K562 (cell line): ENCODE measurements around the gene FGG. TPM values are rescaled to one million over a fixed set of nuclear protein-coding genes. Genes with fewer than 3 reads are reported as not detected.

ENCODE experiments used
- ATAC-seq: fragments of 200-7000 bp; cut with Tn5 transposase; 3 replicates; pipeline ENCODE4 v1.9.1; 2020; ENCODE audit warnings: moderate library complexity
- BruUV-seq: library from RNA; stranded (reverse); fragments of 400-500 nt; replicated peaks from 2 replicates; lab custom pipeline; 2021; lab: Mats Ljungman, UMichigan
- CTCF ChIA-PET: fragments of 300-600 bp; formaldehyde crosslinking; extraction: SDS; loops from one replicate; lab custom pipeline; 2021; ENCODE audit warnings: low intra/inter-chr PET ratio; lab: Yijun Ruan, JAX
- POLR2A ChIA-PET: fragments of 300-600, 350-650 bp; sonication (Branson Sonifier 250); formaldehyde crosslinking; extraction: SDS; loops from one replicate; lab custom pipeline; 2021; ENCODE audit warnings: antibody characterized with exemption, inconsistent platforms; lab: Yijun Ruan, JAX
- DNase-seq, 4 experiments: peaks; one replicate each; pipeline versions ENCODE4 v3.0.0 to v3.0.0-alpha.2; 2011 to 2018; ENCODE audit warnings: low spot score in 3 of 4, mixed read lengths in 3 of 4; ENCODE audit errors: extremely low read depth in 1 of 4
- FAIRE-seq: peaks from 2 replicates; lab custom pipeline; 2011; peaks lifted over from hg19 to GRCh38; lab: Jason Lieb, UNC
- H2AFZ ChIP-seq: 2 replicates; pipeline ENCODE4 v1.6.0; 2011; ENCODE audit warnings: low read depth, low read length, control low read depth, inconsistent platforms
- H3K27ac ChIP-seq: fragments of 200-600 bp; 3 replicates; pipeline ENCODE4 v1.8.0; 2011; ENCODE audit warnings: low read depth, mild to moderate bottlenecking, control low read depth, inconsistent platforms, low read length, moderate library complexity, mixed read lengths; ENCODE audit errors: extremely low read depth
- H3K27me3 ChIP-seq, 2 experiments: fragments of 300-600 bp in 1 of 2; 2 replicates in 1 of 2; 3 replicates in 1 of 2; pipeline versions ENCODE4 v1.6.0 to v1.8.0; 2011; ENCODE audit warnings: inconsistent platforms in 2 of 2, low read length in 2 of 2, mild to moderate bottlenecking in 1 of 2, mixed read lengths in 1 of 2, moderate library complexity in 1 of 2; ENCODE audit not compliant: control insufficient read depth in 2 of 2, insufficient read depth in 2 of 2
- H3K36me3 ChIP-seq: fragments of 300-600 bp; 3 replicates; pipeline ENCODE4 v1.8.0; 2011; ENCODE audit warnings: mild to moderate bottlenecking, low read length, inconsistent platforms; ENCODE audit not compliant: control insufficient read depth, insufficient read depth
- H3K4me1 ChIP-seq, 2 experiments: fragments of 200-600 bp in 1 of 2; replicated peaks in 1 of 2; 2 replicates in 1 of 2; 3 replicates in 1 of 2; pipeline versions ENCODE4 v1.5.1 to v1.8.0; 2011; ENCODE audit warnings: inconsistent platforms in 2 of 2, low read length in 2 of 2, mild to moderate bottlenecking in 1 of 2, mixed read lengths in 1 of 2, moderate library complexity in 1 of 2; ENCODE audit not compliant: control insufficient read depth in 2 of 2, insufficient read depth in 2 of 2
- H3K4me2 ChIP-seq: 2 replicates; pipeline ENCODE4 v1.6.1; 2011; ENCODE audit warnings: low read length, control low read depth, inconsistent platforms, mixed read lengths; ENCODE audit not compliant: insufficient read depth
- H3K4me3 ChIP-seq: fragments of 200-600 bp; sonication (generic), shearing (Covaris generic); 2 replicates; pipeline ENCODE4 v1.5.1; 2016; ENCODE audit warnings: control low read depth, inconsistent platforms
- H3K79me2 ChIP-seq: fragments of 200-600 bp; 3 replicates; pipeline ENCODE4 v1.8.0; 2011; ENCODE audit warnings: low read length, inconsistent platforms; ENCODE audit not compliant: control insufficient read depth, insufficient read depth
- H3K9ac ChIP-seq, 2 experiments: 2 replicates each; pipeline versions ENCODE4 v1.6.0 to v1.6.1; 2011; ENCODE audit warnings: low read depth in 2 of 2, low read length in 2 of 2, control low read depth in 1 of 2, inconsistent platforms in 1 of 2, mild to moderate bottlenecking in 1 of 2, mixed read lengths in 1 of 2; ENCODE audit not compliant: insufficient read depth in 1 of 2
- H3K9me1 ChIP-seq: one replicate; pipeline ENCODE4 v1.6.0; 2011; ENCODE audit warnings: inconsistent platforms, mild to moderate bottlenecking, low read length, moderate library complexity; ENCODE audit not compliant: control insufficient read depth, insufficient read depth
- H3K9me3 ChIP-seq: replicated peaks from 2 replicates; pipeline ENCODE4 v1.5.1; 2011; ENCODE audit warnings: low read depth, low read length, inconsistent platforms; ENCODE audit not compliant: control insufficient read depth, insufficient read depth
- H4K20me1 ChIP-seq: replicated peaks from 2 replicates; pipeline ENCODE4 v1.6.1; 2011; ENCODE audit warnings: low read length, inconsistent platforms, mixed read lengths; ENCODE audit not compliant: control insufficient read depth, insufficient read depth
- E2F6 ChIP-seq, 2 experiments: IDR thresholded peaks; 2 replicates each; pipeline ENCODE4 v1.6.1; 2011; ENCODE audit warnings: borderline replicate concordance in 1 of 2, control low read depth in 1 of 2, low read depth in 1 of 2, low read length in 1 of 2, mild to moderate bottlenecking in 1 of 2, mixed read lengths in 1 of 2, moderate library complexity in 1 of 2; ENCODE audit not compliant: insufficient read depth in 1 of 2, insufficient read length in 1 of 2, poor library complexity in 1 of 2, severe bottlenecking in 1 of 2; ENCODE audit errors: extremely low read depth in 1 of 2
- ERF ChIP-seq: fragments of 450-650 bp; formaldehyde crosslinking; IDR thresholded peaks from 2 replicates; pipeline ENCODE4 v1.4.0; 2020; ENCODE audit warnings: mild to moderate bottlenecking, mixed read lengths
- FOXA3 ChIP-seq, 2 experiments: fragments of 450-650 bp in 1 of 2; sonication (generic) in 1 of 2; formaldehyde crosslinking; IDR thresholded peaks in 1 of 2; conservative IDR thresholded peaks in 1 of 2; 2 replicates each; pipeline versions ENCODE4 v1.4.0 to v1.8.0; 2020 to 2022; ENCODE audit warnings: mild to moderate bottlenecking in 2 of 2, missing genetic modification reagents in 1 of 2
- MTF1 ChIP-seq: fragments of 250-450 bp; sonication (Bioruptor Pico); IDR thresholded peaks from 2 replicates; pipeline ENCODE4 v1.9.0; 2021; ENCODE audit warnings: moderate library complexity, mild to moderate bottlenecking, inconsistent platforms, borderline replicate concordance
- PRMT5 ChIP-seq: sonication (generic); formaldehyde crosslinking; IDR thresholded peaks from 2 replicates; pipeline ENCODE4 v1.5.0; 2020; ENCODE audit warnings: missing genetic modification reagents
- STAT6 ChIP-seq: sonication (generic); formaldehyde crosslinking; IDR thresholded peaks from 2 replicates; pipeline ENCODE4 v1.8.1; 2023; ENCODE audit warnings: mild to moderate bottlenecking, missing genetic modification reagents
- YBX1 ChIP-seq: fragments of 450-650 bp; IDR thresholded peaks from 2 replicates; pipeline ENCODE4 v1.7.1; 2016; ENCODE audit warnings: mild to moderate bottlenecking
- ZNF274 ChIP-seq: IDR thresholded peaks from 2 replicates; pipeline ENCODE4 v1.6.1; 2011; ENCODE audit warnings: low read depth, mild to moderate bottlenecking, low read length, moderate library complexity, borderline replicate concordance
- ZNF551 ChIP-seq: fragments of 250-450 bp; sonication (Bioruptor Pico); IDR thresholded peaks from 2 replicates; pipeline ENCODE4 v1.5.0; 2021; ENCODE audit warnings: mild to moderate bottlenecking, moderate library complexity
- ZNF764 ChIP-seq: fragments of 250-450 bp; sonication (Bioruptor Pico); IDR thresholded peaks from 2 replicates; pipeline ENCODE4 v1.4.0; 2020; ENCODE audit warnings: low read depth, mild to moderate bottlenecking, moderate library complexity
- WGBS: fragments of 100-300 bp; shearing (Covaris generic); methylation state at CpG from one replicate; pipeline ENCODE4 v1.1.6; 2016; ENCODE audit warnings: low coverage, mixed read lengths; ENCODE audit not compliant: insufficient coverage; ENCODE audit errors: missing lambda C conversion rate; 5-methylcytosine and 5-hydroxymethylcytosine counted together
- in situ Hi-C: fragments of 300-500 bp; cut with MboI; formaldehyde crosslinking; loops from 4 replicates; pipeline ENCODE4 v1.15.0; 2018; ENCODE audit warnings: inconsistent platforms, mixed read lengths
- intact Hi-C: fragments of 100-400 bp; cut with micrococcal nuclease; formaldehyde crosslinking; loops from 2 replicates; pipeline ENCODE4 v1.14.2; 2022
- polyA plus RNA-seq, 8 experiments: library from polyadenylated mRNA; depleted of rRNA in 4 of 8; stranded (reverse) in 5 of 8; unstranded in 3 of 8; fragments of >200 nt; fragmentation: Nextera tagmentation in 2 of 8; fragmentation: Illumina TruSeq in 1 of 8; extraction: Ambion mirVana in 2 of 8; extraction: Trizol in 1 of 8; gene quantifications; 2 replicates each; pipeline versions ENCODE4 v1.2.1 to v1.2.3, GENCODE V29; 2011 to 2014; ENCODE audit warnings: inconsistent platforms in 1 of 8, missing spikeins in 1 of 8
- total RNA-seq, 7 experiments: library from RNA; depleted of rRNA in 6 of 7; stranded (reverse); fragments of >200 nt in 6 of 7; fragmentation: Illumina TruSeq in 2 of 7; extraction: Trizol in 2 of 7; gene quantifications; 2 replicates each; pipeline versions ENCODE4 v1.2.1 to v1.2.3, GENCODE V29; 2011 to 2021; ENCODE audit warnings: low replicate concordance in 1 of 7

The FGG gene
- total and polyA plus RNA-seq, 9 of the 15 experiments (the other 6 are each of a cell fraction or from before 2014, with no cell fraction given), result 0.08 to 2.2 (median 0.33) TPM; not detected in 2

- Histone ChIP-seq H3K9me3 (no peaks in the 10 kb centered on the region), H3K4me1 (no peaks in the 10 kb centered on the region), H3K27ac (no peak overlapping the region), H3K4me3 (no peak overlapping the region), H3K4me2 (no peak overlapping the region), H3K79me2 (no peaks in the 10 kb centered on the region), H2AFZ (no peak overlapping the region), H4K20me1 (no peaks in the 10 kb centered on the region), H3K9ac (no peak overlapping the region), H3K9me1 (no peaks in the 10 kb centered on the region), H3K27me3 (no peaks in the 10 kb centered on the region), H3K36me3 (no peaks in the 10 kb centered on the region)
- DNase-seq, result no peak
- no peak for ATAC-seq
- ChIA-PET POLR2A (interaction anchor here (0.6 kb wide), 1 partner anchor 25 kb away, joined by 3 read pairs; no protein-coding TSS in a partner anchor), CTCF (no interaction called here)
- WGBS, result 2% methylated on average over 3 of the region's 3 CpGs
- BruUV-seq, result no TSS peak
- intact Hi-C loops, result no loop called here
- FAIRE-seq, result no peak
- in situ Hi-C loops, result no loop called here
- TF ChIP-seq FOXA3 (CRISPR knock-in tag; conservative IDR thresholded peaks at IDR 0.05 in 1 of 2, IDR thresholded peaks at IDR 0.05 in 1 of 2) (peak in 1 of 2 experiments; percentile 48; a peak in 1 of 4 replicates), ERF (no peak)
Observed at GRCh38 chr4:154660052-154660451, 47.6 kb upstream of the FGG start.

GRCh38 chr4:154658680-154659405, 46.4 kb upstream of the FGG start:
- POLR2A ChIA-PET, result no interaction called here
- intact Hi-C loops (no loop called here), in situ Hi-C loops (no loop called here)
- no TSS peak for BruUV-seq
- Histone ChIP-seq H3K9ac (no peak overlapping the region), H3K27ac (no peak overlapping the region), H3K4me3 (no peak overlapping the region), H4K20me1 (no peaks in the 10 kb centered on the region), H3K9me3 (no peaks in the 10 kb centered on the region), H2AFZ (peak overlapping the region; percentile 1; the same call in 1 of the 2 replicates), H3K36me3 (no peaks in the 10 kb centered on the region), H3K27me3 (no peaks in the 10 kb centered on the region), H3K79me2 (no peaks in the 10 kb centered on the region), H3K4me1 (no peaks in the 10 kb centered on the region), H3K9me1 (no peaks in the 10 kb centered on the region), H3K4me2 (no peak overlapping the region; the same call in 1 of the 2 replicates)
- DNase-seq (peak in 2 of 4 experiments; percentile 22 to 32), ATAC-seq (peak; percentile 61; the same call in 2 of the 3 replicates), FAIRE-seq (no peak)
- CTCF ChIA-PET, result no interaction called here
- WGBS, result 17% methylated on average over 11 of the region's 11 CpGs
- TF ChIP-seq ZNF274 (no peak), YBX1 (no peak), ZNF551 (CRISPR knock-in tag) (no peak), ZNF764 (CRISPR knock-in tag) (no peak), STAT6 (no peak), MTF1 (CRISPR knock-in tag) (no peak), PRMT5 (CRISPR knock-in tag) (no peak), E2F6 (IDR thresholded peaks at IDR 0.05; ENCODE audit: borderline replicate concordance in 1 of 2, extremely low read depth in 1 of 2, insufficient read depth in 1 of 2, insufficient read length in 1 of 2, low read depth in 1 of 2, low read length in 1 of 2, poor library complexity in 1 of 2, severe bottlenecking in 1 of 2) (no peak)
